HL-60 (cell line): ENCODE measurements around the gene TBL1XR1.
"Not testable (repeated sequence)": the region's sequence is repeated elsewhere in the genome, so short reads cannot be mapped to it uniquely, and the experiment has no call there.

Experiments
- DNase-seq, 2 experiments: peaks; one replicate each; pipeline ENCODE4 v3.0.0-alpha.2; 2010 to 2020; ENCODE audit warnings: low read depth in 1 of 2, low spot score in 1 of 2
- H3K27ac ChIP-seq: fragments of 250-450 bp; sonication (Bioruptor Pico); replicated peaks from 2 replicates; pipeline ENCODE4 v1.5.1; 2020; ENCODE audit warnings: mild to moderate bottlenecking, moderate library complexity
- H3K27me3 ChIP-seq: fragments of 250-450 bp; sonication (Bioruptor Pico); 2 replicates; pipeline ENCODE4 v1.5.1; 2021; ENCODE audit warnings: mild to moderate bottlenecking, moderate library complexity; ENCODE audit not compliant: insufficient read depth, poor library complexity, severe bottlenecking
- H3K4me3 ChIP-seq: replicated peaks from 2 replicates; pipeline ENCODE4 v1.5.1; 2011; ENCODE audit warnings: mild to moderate bottlenecking, control low read depth, low read length; ENCODE audit not compliant: insufficient read depth
- GABPA ChIP-seq: IDR thresholded peaks from 2 replicates; pipeline ENCODE4 v1.6.1; 2012; ENCODE audit warnings: low read depth
- POLR2AphosphoS5 ChIP-seq: IDR thresholded peaks from 2 replicates; pipeline ENCODE4 v1.6.1; 2012; ENCODE audit warnings: low read depth
- SPI1 ChIP-seq: IDR thresholded peaks from 2 replicates; pipeline ENCODE4 v1.6.1; 2012; ENCODE audit warnings: low read depth, mild to moderate bottlenecking, borderline replicate concordance
- TF ChIP-seq, protein P1 (sequence below): IDR thresholded peaks from 2 replicates; pipeline ENCODE4 v1.6.1; 2012; ENCODE audit warnings: low read depth; ENCODE audit not compliant: insufficient replicate concordance
- TF ChIP-seq, protein P2 (sequence below): IDR thresholded peaks from one replicate; pipeline ENCODE4 v1.5.1; 2011; ENCODE audit warnings: low read length, control low read depth, inconsistent platforms; ENCODE audit not compliant: insufficient read depth

TBL1XR1 gene

DNA sequence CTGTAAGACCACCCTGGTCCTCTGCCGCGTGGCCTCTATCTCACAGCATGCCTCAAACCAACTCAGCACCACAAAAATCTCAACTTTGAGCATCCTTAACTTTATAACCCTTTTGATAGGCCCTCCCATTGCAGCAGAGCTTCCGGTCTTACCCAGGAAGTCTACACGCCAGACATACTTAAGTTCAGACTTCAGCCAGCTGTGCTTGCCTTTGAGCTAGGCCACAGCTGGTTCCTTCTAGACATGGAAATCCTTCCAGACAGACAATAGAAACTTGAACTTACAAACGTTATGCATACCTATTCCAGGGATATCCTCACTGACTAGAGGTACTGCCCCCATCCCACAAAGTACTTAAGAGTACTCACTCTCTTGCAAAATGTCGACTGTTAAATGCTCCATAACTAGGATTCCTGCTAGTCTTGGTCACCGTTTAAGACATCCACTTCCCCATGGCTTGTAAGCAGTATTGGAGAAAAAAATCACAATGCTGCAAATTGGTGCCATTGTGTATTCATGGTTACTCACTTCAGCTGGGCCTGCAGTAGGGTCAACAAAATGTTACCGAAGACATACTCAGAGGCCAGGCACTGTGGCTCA lies 183.5 kb downstream of the TBL1XR1 start:
- Histone ChIP-seq H3K27me3 (no peaks in the 10 kb centered on the region), H3K27ac (no peak overlapping the region), H3K4me3 (no peak overlapping the region)
- no peak for DNase-seq
- TF ChIP-seq GABPA: no peak
- no peak for TF ChIP-seq SPI1
- TF ChIP-seq, protein P1, sequence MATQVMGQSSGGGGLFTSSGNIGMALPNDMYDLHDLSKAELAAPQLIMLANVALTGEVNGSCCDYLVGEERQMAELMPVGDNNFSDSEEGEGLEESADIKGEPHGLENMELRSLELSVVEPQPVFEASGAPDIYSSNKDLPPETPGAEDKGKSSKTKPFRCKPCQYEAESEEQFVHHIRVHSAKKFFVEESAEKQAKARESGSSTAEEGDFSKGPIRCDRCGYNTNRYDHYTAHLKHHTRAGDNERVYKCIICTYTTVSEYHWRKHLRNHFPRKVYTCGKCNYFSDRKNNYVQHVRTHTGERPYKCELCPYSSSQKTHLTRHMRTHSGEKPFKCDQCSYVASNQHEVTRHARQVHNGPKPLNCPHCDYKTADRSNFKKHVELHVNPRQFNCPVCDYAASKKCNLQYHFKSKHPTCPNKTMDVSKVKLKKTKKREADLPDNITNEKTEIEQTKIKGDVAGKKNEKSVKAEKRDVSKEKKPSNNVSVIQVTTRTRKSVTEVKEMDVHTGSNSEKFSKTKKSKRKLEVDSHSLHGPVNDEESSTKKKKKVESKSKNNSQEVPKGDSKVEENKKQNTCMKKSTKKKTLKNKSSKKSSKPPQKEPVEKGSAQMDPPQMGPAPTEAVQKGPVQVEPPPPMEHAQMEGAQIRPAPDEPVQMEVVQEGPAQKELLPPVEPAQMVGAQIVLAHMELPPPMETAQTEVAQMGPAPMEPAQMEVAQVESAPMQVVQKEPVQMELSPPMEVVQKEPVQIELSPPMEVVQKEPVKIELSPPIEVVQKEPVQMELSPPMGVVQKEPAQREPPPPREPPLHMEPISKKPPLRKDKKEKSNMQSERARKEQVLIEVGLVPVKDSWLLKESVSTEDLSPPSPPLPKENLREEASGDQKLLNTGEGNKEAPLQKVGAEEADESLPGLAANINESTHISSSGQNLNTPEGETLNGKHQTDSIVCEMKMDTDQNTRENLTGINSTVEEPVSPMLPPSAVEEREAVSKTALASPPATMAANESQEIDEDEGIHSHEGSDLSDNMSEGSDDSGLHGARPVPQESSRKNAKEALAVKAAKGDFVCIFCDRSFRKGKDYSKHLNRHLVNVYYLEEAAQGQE: no peak
- TF ChIP-seq, protein P2, sequence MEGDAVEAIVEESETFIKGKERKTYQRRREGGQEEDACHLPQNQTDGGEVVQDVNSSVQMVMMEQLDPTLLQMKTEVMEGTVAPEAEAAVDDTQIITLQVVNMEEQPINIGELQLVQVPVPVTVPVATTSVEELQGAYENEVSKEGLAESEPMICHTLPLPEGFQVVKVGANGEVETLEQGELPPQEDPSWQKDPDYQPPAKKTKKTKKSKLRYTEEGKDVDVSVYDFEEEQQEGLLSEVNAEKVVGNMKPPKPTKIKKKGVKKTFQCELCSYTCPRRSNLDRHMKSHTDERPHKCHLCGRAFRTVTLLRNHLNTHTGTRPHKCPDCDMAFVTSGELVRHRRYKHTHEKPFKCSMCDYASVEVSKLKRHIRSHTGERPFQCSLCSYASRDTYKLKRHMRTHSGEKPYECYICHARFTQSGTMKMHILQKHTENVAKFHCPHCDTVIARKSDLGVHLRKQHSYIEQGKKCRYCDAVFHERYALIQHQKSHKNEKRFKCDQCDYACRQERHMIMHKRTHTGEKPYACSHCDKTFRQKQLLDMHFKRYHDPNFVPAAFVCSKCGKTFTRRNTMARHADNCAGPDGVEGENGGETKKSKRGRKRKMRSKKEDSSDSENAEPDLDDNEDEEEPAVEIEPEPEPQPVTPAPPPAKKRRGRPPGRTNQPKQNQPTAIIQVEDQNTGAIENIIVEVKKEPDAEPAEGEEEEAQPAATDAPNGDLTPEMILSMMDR: no peak
- TF ChIP-seq POLR2AphosphoS5: no peak

DNA sequence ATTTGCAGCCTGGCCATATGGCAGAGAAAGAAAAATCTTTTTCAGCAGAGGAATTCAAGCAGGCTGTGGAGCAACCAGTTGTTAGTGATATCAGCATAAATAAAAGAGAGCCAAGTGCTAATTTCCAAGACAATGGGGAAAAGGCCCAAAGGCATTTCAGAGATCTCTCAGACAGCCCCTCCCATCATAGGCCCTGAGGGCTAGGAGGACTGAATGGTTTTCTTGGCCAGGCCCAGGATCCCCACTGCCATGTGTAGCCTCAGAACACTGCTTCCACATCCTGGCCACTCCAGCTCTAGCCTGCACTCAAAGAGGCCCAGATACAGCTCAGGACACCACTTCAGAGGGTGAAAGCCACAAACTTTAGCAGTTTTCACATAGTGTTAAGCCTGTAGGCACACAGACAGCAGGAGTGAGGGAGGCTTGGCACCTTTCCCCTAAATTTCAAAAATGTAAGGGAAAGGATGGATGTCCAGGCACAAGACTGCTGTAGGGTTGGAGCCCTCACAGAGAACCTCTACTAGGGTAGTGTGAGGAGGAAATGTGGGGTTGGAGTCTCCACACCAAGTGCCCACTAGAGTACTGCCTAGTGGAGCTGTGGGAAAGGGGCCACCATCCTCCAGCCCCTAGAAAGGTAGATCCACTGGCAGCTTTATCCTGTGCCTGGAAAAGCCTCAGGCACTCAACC lies 191.4 kb downstream of the TBL1XR1 start:
- Histone ChIP-seq H3K4me3 (no peak overlapping the region), H3K27ac (no peak overlapping the region), H3K27me3 (no peaks in the 10 kb centered on the region)
- TF ChIP-seq GABPA: no peak
- TF ChIP-seq, protein P1: no peak
- TF ChIP-seq POLR2AphosphoS5: no peak
- no peak for TF ChIP-seq SPI1
- TF ChIP-seq, protein P2: no peak
- DNase-seq: no peak

DNA sequence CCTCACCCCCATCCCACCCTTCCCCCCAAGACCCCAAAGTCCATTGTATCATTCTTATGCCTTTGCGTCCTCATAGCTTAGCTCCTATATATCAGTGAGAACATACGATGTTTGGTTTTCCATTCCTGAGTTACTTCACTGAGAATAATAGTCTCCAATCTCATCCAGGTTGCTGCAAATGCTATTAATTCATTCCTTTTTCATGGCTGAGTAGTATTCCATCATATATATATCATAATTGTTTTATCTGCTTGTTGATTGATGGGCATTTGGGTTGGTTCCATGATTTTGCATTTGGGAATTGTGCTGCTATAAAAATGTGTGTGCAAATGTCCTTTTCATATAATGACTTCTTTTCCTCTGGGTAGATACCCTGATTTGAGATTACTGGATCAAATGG lies 197.1 kb downstream of the TBL1XR1 start:
- not testable (repeated sequence) for DNase-seq, H3K27ac ChIP-seq, H3K4me3 ChIP-seq, H3K27me3 ChIP-seq

DNA sequence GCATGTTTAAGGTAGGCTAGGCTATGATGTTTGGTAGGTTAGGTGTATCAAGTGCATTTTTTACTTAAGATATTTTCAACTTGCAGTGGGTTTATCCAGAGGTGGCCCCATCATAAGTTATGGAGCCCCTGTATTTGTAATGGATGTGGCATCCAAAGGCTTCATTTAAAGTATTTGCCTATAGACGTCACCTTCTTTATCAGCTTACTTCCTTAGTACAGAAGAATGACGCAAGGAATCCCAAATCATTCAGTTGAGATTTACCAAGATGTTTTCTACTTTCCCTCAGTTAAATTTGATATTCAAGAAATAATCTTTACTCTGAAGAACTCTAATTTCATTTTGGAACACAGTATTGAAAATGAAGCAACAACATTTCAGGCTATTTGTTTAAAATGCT lies 201.3 kb downstream of the TBL1XR1 start:
- no peak overlapping the region for H3K27ac ChIP-seq
- TF ChIP-seq POLR2AphosphoS5 (no peak), SPI1 (no peak), GABPA (no peak)
- TF ChIP-seq, protein P1: no peak
- TF ChIP-seq, protein P2: no peak
- H3K4me3 ChIP-seq: no peak overlapping the region
- DNase-seq: no peak
- H3K27me3 ChIP-seq: no peaks in the 10 kb centered on the region
